ENCODE data around the gene PLA2G6. TPM values are rescaled to one million over a fixed set of nuclear protein-coding genes. Genes with fewer than 3 reads are reported as not detected.
"Not testable (repeated sequence)": the region's sequence is repeated elsewhere in the genome, so short reads cannot be mapped to it uniquely, and the experiment has no call there.

PLA2G6 gene
- total RNA-seq, 1 experiment from 2014 or later, result 6.2 TPM

- no peak for DNase-seq (ENCODE audit: low spot score)
These were observed 10.3 kb upstream of the PLA2G6 start for GRCh38 chr22:38191731-38192474.

- DNase-seq (ENCODE audit: low spot score), result no peak
These were observed 9.4 kb upstream of the PLA2G6 start for GRCh38 chr22:38191055-38191454.

- no peak for DNase-seq (ENCODE audit: low spot score)
These were observed 9.0 kb upstream of the PLA2G6 start for GRCh38 chr22:38190581-38190980.

GRCh38 chr22:38189104-38189503 lies 7.5 kb upstream of the PLA2G6 start:
- no peak for DNase-seq (ENCODE audit: low spot score)

- DNase-seq (ENCODE audit: low spot score), result no peak
These were observed 6.0 kb upstream of the PLA2G6 start for GRCh38 chr22:38187413-38188212.

- no peak for DNase-seq (ENCODE audit: low spot score)
These were observed 4.8 kb upstream of the PLA2G6 start for GRCh38 chr22:38186429-38186828.

- DNase-seq (ENCODE audit: low spot score), result no peak
These were observed 3.2 kb upstream of the PLA2G6 start for GRCh38 chr22:38184788-38185187.

GRCh38 chr22:38180841-38181452 lies 683 bp downstream of the PLA2G6 start:
- DNase-seq (ENCODE audit: low spot score), result no peak

- not testable (repeated sequence) for DNase-seq (ENCODE audit: low spot score)
These were observed 3.1 kb downstream of the PLA2G6 start for GRCh38 chr22:38178605-38178937.

- DNase-seq (ENCODE audit: low spot score), result peak; percentile 86
These were observed 3.6 kb downstream of the PLA2G6 start for GRCh38 chr22:38177926-38178604.

GRCh38 chr22:38177571-38177925 lies 4.1 kb downstream of the PLA2G6 start:
- not testable (repeated sequence) for DNase-seq (ENCODE audit: low spot score)

GRCh38 chr22:38177044-38177443 lies 4.6 kb downstream of the PLA2G6 start:
- DNase-seq (ENCODE audit: low spot score), result no peak

GRCh38 chr22:38176170-38176741 lies 5.4 kb downstream of the PLA2G6 start:
- DNase-seq (ENCODE audit: low spot score), result peak; percentile 10

GRCh38 chr22:38175206-38176118 lies 6.2 kb downstream of the PLA2G6 start:
- no peak for DNase-seq (ENCODE audit: low spot score)

- DNase-seq (ENCODE audit: low spot score), result no peak
These were observed 7.0 kb downstream of the PLA2G6 start for GRCh38 chr22:38174626-38175025.

GRCh38 chr22:38173641-38173906 lies 8.1 kb downstream of the PLA2G6 start:
- no peak for DNase-seq (ENCODE audit: low spot score)

- DNase-seq (ENCODE audit: low spot score), result peak; percentile 44
These were observed 8.6 kb downstream of the PLA2G6 start for GRCh38 chr22:38172832-38173640.

- peak; percentile 55 for DNase-seq (ENCODE audit: low spot score)
These were observed 9.5 kb downstream of the PLA2G6 start for GRCh38 chr22:38171927-38172831.

- no peak for DNase-seq (ENCODE audit: low spot score)
These were observed 11.2 kb downstream of the PLA2G6 start for GRCh38 chr22:38170469-38170868.
